Thyroid gland (tissue), 4 donors: Measurements from ENCODE around the gene SEMA4D.

ENCODE experiments used
- POLR2A ChIP-seq, 2 donors: fragments of 450-650 bp; IDR thresholded peaks; one replicate each; pipeline ENCODE4 v1.6.1; 2017; ENCODE audit warnings: antibody characterized with exemption in 2 of 2, mild to moderate bottlenecking in 2 of 2, moderate library complexity in 1 of 2
- TF ChIP-seq, protein P1 (sequence below), 6 experiments: fragments of 200-600 bp in 3 of 6; fragments of 450-650 bp in 3 of 6; sonication (generic) in 3 of 6; IDR thresholded peaks; one replicate each; pipeline ENCODE4 v1.5.1; 2016 to 2019; ENCODE audit warnings: antibody characterized with exemption in 6 of 6, mild to moderate bottlenecking in 2 of 6, inconsistent platforms in 1 of 6, moderate library complexity in 1 of 6

DNA sequence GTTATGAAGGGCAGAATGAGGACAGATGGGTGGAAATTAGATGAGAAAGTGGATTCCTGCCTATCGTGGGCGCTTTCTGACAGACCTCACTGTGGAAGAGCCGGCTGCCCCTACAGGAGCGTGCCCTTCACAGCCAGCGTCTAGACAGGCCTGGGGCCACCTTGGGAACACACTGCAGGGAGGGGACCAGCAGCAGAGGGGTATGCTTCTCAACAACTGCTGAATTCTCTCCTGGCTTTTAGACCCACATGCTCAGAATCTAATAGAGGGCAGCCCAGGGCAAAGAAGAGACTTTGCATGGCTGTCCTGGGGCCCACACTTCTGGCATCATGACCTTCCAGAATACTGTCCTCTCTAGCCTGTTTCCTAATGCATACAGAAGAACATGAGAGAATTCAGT is 2.1 kb upstream of the SEMA4D start:
- TF ChIP-seq, protein P1, sequence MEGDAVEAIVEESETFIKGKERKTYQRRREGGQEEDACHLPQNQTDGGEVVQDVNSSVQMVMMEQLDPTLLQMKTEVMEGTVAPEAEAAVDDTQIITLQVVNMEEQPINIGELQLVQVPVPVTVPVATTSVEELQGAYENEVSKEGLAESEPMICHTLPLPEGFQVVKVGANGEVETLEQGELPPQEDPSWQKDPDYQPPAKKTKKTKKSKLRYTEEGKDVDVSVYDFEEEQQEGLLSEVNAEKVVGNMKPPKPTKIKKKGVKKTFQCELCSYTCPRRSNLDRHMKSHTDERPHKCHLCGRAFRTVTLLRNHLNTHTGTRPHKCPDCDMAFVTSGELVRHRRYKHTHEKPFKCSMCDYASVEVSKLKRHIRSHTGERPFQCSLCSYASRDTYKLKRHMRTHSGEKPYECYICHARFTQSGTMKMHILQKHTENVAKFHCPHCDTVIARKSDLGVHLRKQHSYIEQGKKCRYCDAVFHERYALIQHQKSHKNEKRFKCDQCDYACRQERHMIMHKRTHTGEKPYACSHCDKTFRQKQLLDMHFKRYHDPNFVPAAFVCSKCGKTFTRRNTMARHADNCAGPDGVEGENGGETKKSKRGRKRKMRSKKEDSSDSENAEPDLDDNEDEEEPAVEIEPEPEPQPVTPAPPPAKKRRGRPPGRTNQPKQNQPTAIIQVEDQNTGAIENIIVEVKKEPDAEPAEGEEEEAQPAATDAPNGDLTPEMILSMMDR (IDR thresholded peaks at IDR 0.05), result no peak
- TF ChIP-seq POLR2A (IDR thresholded peaks at IDR 0.05), result no peak
